NT2/D1 (cell line): ENCODE results near the gene C2orf68.

Source experiments
- SUZ12 ChIP-seq: IDR thresholded peaks from 2 replicates; pipeline ENCODE4 v1.6.1; 2011; ENCODE audit not compliant: insufficient read length, insufficient read depth; ENCODE audit errors: extremely low read depth
- YY1 ChIP-seq: IDR thresholded peaks from 2 replicates; pipeline ENCODE4 v1.6.1; 2011; ENCODE audit not compliant: insufficient read length, insufficient read depth
- ZNF274 ChIP-seq: IDR thresholded peaks from 2 replicates; pipeline ENCODE4 v1.6.1; 2011; ENCODE audit warnings: mild to moderate bottlenecking, low read depth, low read length

DNA sequence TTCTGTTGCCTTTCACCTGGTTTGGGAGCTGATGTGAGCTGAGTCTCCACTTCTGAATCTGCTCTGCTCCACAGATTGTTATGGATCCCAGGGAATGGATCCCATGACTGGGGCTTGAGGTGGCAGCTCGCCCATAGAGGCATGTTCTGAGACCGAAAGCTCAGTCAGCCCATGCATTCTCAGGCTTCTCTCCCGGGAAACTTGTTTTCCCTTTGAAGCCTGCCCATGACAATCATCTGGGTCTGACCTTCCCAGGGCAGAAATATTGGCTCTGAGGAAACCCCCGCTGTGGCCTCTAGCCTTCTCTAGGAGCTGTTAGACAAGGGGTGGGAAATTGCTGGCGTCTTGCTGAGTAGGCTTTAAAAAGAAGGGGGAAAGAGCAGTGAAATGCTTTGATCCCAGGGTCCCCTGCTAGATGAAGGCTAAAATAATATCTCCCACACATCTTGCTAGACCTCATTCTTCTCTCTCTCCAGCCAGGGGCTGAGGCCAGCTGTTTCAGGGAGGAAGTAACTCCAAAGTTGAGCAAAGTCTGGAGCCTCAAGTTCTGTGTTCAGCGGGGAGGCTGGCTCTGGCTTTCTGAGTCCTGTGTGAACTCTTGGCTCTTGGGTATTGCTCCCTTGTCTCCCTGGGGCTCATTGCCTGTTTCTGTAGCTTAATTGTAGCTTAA is 32.5 kb downstream of the C2orf68 start:
- TF ChIP-seq YY1 (no peak), SUZ12 (no peak), ZNF274 (no peak)
